Right atrium auricular region (tissue), 2 donors: ENCODE measurements around the gene NCKAP5. TPM values are rescaled to one million over a fixed set of nuclear protein-coding genes. Genes with fewer than 3 reads are reported as not detected.

ENCODE experiments used
- DNase-seq: peaks from one replicate; pipeline ENCODE4 v3.0.0-alpha.2; 2019; ENCODE audit warnings: low spot score
- H3K27ac ChIP-seq, 2 donors: fragments of 200-600 bp; sonication (generic); 1 replicate in 1 of 2; 2 replicates in 1 of 2; pipeline ENCODE4 v1.5.1; 2016 to 2019
- H3K27me3 ChIP-seq, 2 donors: fragments of 200-600 bp; sonication (generic); one replicate each; pipeline versions ENCODE4 v1.5.1 to v1.6.0; 2017 to 2019
- H3K36me3 ChIP-seq: fragments of 200-600 bp; sonication (generic); one replicate; pipeline ENCODE4 v1.5.1; 2016
- H3K4me1 ChIP-seq, 2 donors: fragments of 200-600 bp; sonication (generic); one replicate each; pipeline versions ENCODE4 v1.5.1 to v1.6.0; 2017 to 2019
- H3K4me3 ChIP-seq, 2 donors: fragments of 200-600 bp; sonication (generic); 1 replicate in 1 of 2; 2 replicates in 1 of 2; pipeline ENCODE4 v1.5.1; 2017 to 2019; ENCODE audit warnings: mild to moderate bottlenecking in 1 of 2, moderate library complexity in 1 of 2
- H3K9me3 ChIP-seq, 2 donors: fragments of 200-600 bp; sonication (generic); one replicate each; pipeline ENCODE4 v1.5.1; 2019
- total RNA-seq, 2 donors: library from RNA; depleted of rRNA; stranded (reverse); fragments of >200 nt; gene quantifications; one replicate each; pipeline ENCODE4 v1.1.0, GENCODE V29; 2016
- TF ChIP-seq, protein P1 (sequence below), 2 donors: fragments of 200-600 bp; sonication (generic); IDR thresholded peaks; one replicate each; pipeline ENCODE4 v1.5.1; 2019; ENCODE audit warnings: antibody characterized with exemption in 2 of 2

The NCKAP5 gene
- total RNA-seq, 2 donors from 2014 or later = 3.6 to 5.4 TPM

DNA sequence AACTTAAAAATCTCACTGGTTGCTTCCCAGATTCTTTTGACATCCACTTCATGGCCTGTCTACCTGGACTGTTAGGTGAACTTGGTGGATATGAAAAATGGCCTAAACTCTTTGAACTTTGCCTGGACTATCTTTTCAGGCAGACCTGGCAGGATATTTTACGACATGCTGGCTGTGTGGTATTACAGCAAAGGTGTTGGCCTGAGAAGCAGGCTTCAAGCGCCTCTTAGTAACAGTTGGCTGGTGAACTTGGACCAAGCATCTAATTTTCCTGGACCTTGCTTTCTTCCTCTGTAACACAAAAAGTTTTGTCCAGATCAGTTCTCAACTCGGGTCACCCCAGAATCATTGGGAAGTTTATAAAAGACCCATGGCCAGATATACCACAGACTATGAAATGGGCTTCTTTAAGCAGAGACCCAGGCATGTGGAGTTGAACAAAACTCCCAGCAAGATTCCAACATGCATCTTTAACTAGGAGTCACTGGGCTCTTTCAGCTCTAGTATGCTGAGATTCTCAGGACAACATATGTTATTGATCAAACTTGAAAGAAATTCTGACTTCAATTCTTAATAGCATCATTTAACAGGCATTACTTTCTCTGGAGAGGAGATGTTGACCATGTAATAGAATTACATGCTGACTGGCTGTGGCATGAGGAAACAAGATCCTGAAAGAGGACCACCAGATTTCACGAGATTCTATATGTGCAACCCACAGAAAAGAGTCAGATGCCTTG lies 902.7 kb downstream of the NCKAP5 start:
- Histone ChIP-seq H3K4me3 (no peak overlapping the region), H3K27me3 (peaks cover 0 to 20% of the 10 kb centered on the region in 2 donors), H3K4me1 (peaks cover 0 to 23% of the 10 kb centered on the region in 2 donors), H3K9me3 (no peaks in the 10 kb centered on the region), H3K27ac (no peak overlapping the region), H3K36me3 (no peaks in the 10 kb centered on the region)
- no peak for DNase-seq
- TF ChIP-seq, protein P1, sequence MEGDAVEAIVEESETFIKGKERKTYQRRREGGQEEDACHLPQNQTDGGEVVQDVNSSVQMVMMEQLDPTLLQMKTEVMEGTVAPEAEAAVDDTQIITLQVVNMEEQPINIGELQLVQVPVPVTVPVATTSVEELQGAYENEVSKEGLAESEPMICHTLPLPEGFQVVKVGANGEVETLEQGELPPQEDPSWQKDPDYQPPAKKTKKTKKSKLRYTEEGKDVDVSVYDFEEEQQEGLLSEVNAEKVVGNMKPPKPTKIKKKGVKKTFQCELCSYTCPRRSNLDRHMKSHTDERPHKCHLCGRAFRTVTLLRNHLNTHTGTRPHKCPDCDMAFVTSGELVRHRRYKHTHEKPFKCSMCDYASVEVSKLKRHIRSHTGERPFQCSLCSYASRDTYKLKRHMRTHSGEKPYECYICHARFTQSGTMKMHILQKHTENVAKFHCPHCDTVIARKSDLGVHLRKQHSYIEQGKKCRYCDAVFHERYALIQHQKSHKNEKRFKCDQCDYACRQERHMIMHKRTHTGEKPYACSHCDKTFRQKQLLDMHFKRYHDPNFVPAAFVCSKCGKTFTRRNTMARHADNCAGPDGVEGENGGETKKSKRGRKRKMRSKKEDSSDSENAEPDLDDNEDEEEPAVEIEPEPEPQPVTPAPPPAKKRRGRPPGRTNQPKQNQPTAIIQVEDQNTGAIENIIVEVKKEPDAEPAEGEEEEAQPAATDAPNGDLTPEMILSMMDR (IDR thresholded peaks at IDR 0.05) = no peak

DNA sequence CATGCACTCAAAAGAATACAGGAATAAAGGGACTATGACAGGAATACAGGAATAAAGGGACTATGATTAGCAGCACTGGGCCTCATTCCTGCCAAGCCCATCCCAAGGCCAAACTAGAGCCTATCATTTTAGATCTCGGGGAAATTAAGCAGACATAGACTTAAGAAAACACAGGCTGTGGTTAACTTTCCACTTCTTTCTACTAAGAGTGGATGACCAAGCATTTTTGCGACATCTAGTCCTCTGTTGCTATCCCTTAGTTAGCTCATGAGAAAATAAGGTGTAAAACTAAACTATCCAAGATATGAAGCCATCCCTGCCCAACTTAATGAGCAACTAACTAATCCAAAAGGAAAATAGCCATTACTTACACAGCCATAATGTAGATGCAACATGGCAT lies 904.2 kb downstream of the NCKAP5 start:
- H3K4me3 ChIP-seq = no peak overlapping the region
- TF ChIP-seq, protein P1 (IDR thresholded peaks at IDR 0.05) = no peak
- peaks cover 0 to 7% of the 10 kb centered on the region in 2 donors for H3K27me3 ChIP-seq
- no peak overlapping the region for H3K27ac ChIP-seq
- no peak for DNase-seq
- H3K36me3 ChIP-seq = no peaks in the 10 kb centered on the region
- H3K9me3 ChIP-seq = no peaks in the 10 kb centered on the region
- H3K4me1 ChIP-seq = peaks cover 0 to 8% of the 10 kb centered on the region in 2 donors

DNA sequence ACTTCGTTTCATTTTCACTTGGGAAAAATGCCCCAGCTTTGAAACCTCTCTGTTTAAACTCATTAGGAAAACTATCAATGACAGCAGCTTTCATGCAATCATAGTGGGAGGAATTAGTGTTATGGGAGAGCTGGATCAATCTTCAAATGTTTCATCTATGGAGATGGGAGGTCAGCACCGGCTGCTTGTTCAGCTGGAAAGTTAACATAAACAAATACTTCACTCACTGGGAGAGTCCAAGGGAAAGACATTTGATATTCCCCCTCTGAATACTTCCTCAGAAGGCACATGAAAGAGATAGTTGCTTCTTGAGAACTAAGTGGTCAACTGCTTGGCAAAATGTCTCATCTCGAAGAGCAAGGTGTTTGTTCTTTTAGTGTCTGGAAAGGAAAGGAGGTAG lies 905.5 kb downstream of the NCKAP5 start:
- no peaks in the 10 kb centered on the region for H3K27me3 ChIP-seq
- TF ChIP-seq, protein P1 (IDR thresholded peaks at IDR 0.05) = no peak
- H3K36me3 ChIP-seq = no peaks in the 10 kb centered on the region
- no peak overlapping the region for H3K4me3 ChIP-seq
- no peaks in the 10 kb centered on the region for H3K9me3 ChIP-seq
- H3K4me1 ChIP-seq = no peaks in the 10 kb centered on the region
- no peak for DNase-seq
- no peak overlapping the region for H3K27ac ChIP-seq

DNA sequence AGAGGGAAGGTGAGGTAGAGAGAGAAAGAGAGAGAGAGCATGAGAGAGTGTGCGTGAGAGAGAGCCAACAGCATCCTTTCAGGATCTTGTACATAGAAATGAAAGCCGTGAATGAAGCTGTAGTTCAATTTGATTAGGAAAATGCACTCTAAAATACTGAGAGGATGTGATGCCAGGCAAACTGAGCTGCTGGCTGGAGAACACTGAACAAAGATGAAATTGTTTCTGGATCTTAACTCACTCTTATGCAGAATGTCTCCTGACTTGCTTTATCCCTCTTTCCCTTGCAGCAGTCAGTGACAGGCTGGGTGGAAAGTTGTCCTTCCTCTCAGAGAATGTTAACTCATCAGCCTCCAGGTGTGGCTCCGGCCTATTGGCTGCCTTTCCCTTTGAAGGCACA lies 908.9 kb downstream of the NCKAP5 start:
- H3K27me3 ChIP-seq = no peaks in the 10 kb centered on the region

DNA sequence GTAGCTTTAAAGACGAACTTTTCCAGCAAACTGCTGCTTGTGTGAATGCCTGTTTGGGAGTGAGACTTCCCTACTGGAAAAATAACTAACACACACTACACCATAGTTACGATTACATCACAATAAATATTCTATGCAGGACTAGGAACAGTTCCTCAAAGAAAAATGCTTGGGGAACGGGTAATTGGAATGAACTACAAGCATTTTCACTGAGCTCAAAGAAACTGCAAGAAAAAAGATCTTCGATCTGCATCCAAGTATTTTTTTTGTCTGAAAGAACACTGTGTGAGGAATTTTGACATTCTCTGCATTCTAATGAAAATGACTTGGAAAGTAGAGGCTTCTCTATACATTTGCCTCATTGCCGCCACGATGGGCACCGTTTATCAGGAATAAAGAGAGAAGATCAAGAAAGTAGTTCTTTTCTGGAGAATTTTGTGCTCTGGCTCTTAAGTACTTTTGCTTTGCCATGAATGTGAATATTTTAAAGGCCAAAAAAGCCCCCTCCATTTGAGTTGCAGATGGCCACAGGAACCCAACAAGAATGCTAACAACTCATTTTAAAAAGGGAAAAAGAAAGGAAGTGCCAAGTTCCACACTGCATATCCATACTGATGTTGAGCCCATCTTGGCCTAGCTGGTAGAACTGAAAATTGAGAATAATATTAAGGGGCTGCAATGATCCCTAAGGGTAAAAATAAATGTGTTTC lies 911.8 kb downstream of the NCKAP5 start:
- DNase-seq = no peak
- Histone ChIP-seq H3K4me1 (no peaks in the 10 kb centered on the region), H3K27ac (no peak overlapping the region), H3K36me3 (no peaks in the 10 kb centered on the region), H3K4me3 (no peak overlapping the region), H3K27me3 (no peaks in the 10 kb centered on the region), H3K9me3 (no peaks in the 10 kb centered on the region)
- TF ChIP-seq, protein P1 (IDR thresholded peaks at IDR 0.05) = no peak

More for the DNA sequence above, 908.9 kb downstream of the NCKAP5 start:
- Histone ChIP-seq H3K4me1 (no peaks in the 10 kb centered on the region), H3K4me3 (no peak overlapping the region), H3K27ac (no peak overlapping the region), H3K36me3 (no peaks in the 10 kb centered on the region), H3K9me3 (no peaks in the 10 kb centered on the region)
- DNase-seq = no peak
- TF ChIP-seq, protein P1 (IDR thresholded peaks at IDR 0.05) = no peak
